Caco-2 (cell line): ENCODE results near the gene CD46. TPM values are rescaled to one million over a fixed set of nuclear protein-coding genes. Genes with fewer than 3 reads are reported as not detected.
A peak's percentile ranks its signal among the peaks of the same experiment; 100 is the strongest.

Source experiments
- BruUV-seq: library from RNA; stranded (reverse); fragments of 400-500 nt; replicated peaks from 2 replicates; lab custom pipeline; 2021; lab: Mats Ljungman, UMichigan
- CTCF ChIA-PET: fragments of 300-600 bp; sonication (Branson Sonifier 250); formaldehyde crosslinking; loops from one replicate; lab custom pipeline; 2022; ENCODE audit warnings: antibody characterized with exemption; lab: Charles Lee
- POLR2A ChIA-PET: fragments of 300-600 bp; sonication (Branson Sonifier 250); formaldehyde crosslinking; loops from one replicate; lab custom pipeline; 2022; ENCODE audit warnings: antibody characterized with exemption; lab: Charles Lee
- DNase-seq, 2 experiments: peaks; one replicate each; pipeline versions ENCODE4 v3.0.0 to v3.0.0-alpha.2; 2020 to 2022
- H3K27me3 ChIP-seq: replicated peaks from 2 replicates; pipeline ENCODE4 v1.6.0; 2011; ENCODE audit warnings: low read length; ENCODE audit not compliant: control insufficient read depth, insufficient read depth
- H3K36me3 ChIP-seq: 2 replicates; pipeline ENCODE4 v1.5.1; 2011; ENCODE audit warnings: low read length; ENCODE audit not compliant: control insufficient read depth, insufficient read depth
- H3K4me1 ChIP-seq: fragments of 250-450 bp; sonication (Bioruptor Pico); 2 replicates; pipeline ENCODE4 v1.5.1; 2020; ENCODE audit warnings: mild to moderate bottlenecking
- H3K4me3 ChIP-seq: 2 replicates; pipeline ENCODE4 v1.5.1; 2011; ENCODE audit warnings: low read depth, mild to moderate bottlenecking, control low read depth, low read length
- H3K9me3 ChIP-seq: fragments of 250-450 bp; sonication (Bioruptor Pico); 2 replicates; pipeline ENCODE4 v1.5.1; 2020; ENCODE audit warnings: mild to moderate bottlenecking, moderate library complexity
- H3K27ac Mint-ChIP-seq: one replicate; pipeline ENCODE4 v1.8.0; 2022; ENCODE audit warnings: mixed read lengths; ENCODE audit not compliant: unreplicated experiment
- H3K27me3 Mint-ChIP-seq: one replicate; pipeline ENCODE4 v1.8.0; 2022; ENCODE audit warnings: mixed read lengths; ENCODE audit not compliant: insufficient read depth, unreplicated experiment
- H3K36me3 Mint-ChIP-seq: one replicate; pipeline ENCODE4 v1.8.0; 2022; ENCODE audit warnings: mild to moderate bottlenecking, mixed read lengths; ENCODE audit not compliant: insufficient read depth, unreplicated experiment
- H3K4me1 Mint-ChIP-seq: one replicate; pipeline ENCODE4 v1.8.0; 2022; ENCODE audit warnings: low read depth, mixed read lengths; ENCODE audit not compliant: unreplicated experiment
- H3K4me3 Mint-ChIP-seq: one replicate; pipeline ENCODE4 v1.8.0; 2022; ENCODE audit warnings: mild to moderate bottlenecking, moderate library complexity, mixed read lengths; ENCODE audit not compliant: unreplicated experiment
- H3K9me3 Mint-ChIP-seq: one replicate; pipeline ENCODE4 v1.8.0; 2022; ENCODE audit warnings: mixed read lengths; ENCODE audit not compliant: unreplicated experiment
- intact Hi-C: fragments of 100-400 bp; cut with micrococcal nuclease; formaldehyde crosslinking; loops from one replicate; pipeline ENCODE4 v1.10.0; 2022; ENCODE audit not compliant: unreplicated experiment
- total RNA-seq: library from RNA; stranded (reverse); gene quantifications from 2 replicates; pipeline ENCODE4 v1.2.3, GENCODE V29; 2022
- TF ChIP-seq, protein P1 (sequence below), 2 experiments: fragments of 200-600 bp in 1 of 2; IDR thresholded peaks; 1 replicate in 1 of 2; 2 replicates in 1 of 2; pipeline versions ENCODE4 v1.5.1 to v1.8.0; 2011 to 2022; ENCODE audit warnings: antibody characterized with exemption in 1 of 2, control low read depth in 1 of 2, inconsistent platforms in 1 of 2, low read depth in 1 of 2, low read length in 1 of 2, mild to moderate bottlenecking in 1 of 2, moderate library complexity in 1 of 2; ENCODE audit not compliant: insufficient read depth in 1 of 2, severe bottlenecking in 1 of 2, unreplicated experiment in 1 of 2

CD46 gene
- total RNA-seq, 1 experiment from 2014 or later, result 166 TPM

DNA sequence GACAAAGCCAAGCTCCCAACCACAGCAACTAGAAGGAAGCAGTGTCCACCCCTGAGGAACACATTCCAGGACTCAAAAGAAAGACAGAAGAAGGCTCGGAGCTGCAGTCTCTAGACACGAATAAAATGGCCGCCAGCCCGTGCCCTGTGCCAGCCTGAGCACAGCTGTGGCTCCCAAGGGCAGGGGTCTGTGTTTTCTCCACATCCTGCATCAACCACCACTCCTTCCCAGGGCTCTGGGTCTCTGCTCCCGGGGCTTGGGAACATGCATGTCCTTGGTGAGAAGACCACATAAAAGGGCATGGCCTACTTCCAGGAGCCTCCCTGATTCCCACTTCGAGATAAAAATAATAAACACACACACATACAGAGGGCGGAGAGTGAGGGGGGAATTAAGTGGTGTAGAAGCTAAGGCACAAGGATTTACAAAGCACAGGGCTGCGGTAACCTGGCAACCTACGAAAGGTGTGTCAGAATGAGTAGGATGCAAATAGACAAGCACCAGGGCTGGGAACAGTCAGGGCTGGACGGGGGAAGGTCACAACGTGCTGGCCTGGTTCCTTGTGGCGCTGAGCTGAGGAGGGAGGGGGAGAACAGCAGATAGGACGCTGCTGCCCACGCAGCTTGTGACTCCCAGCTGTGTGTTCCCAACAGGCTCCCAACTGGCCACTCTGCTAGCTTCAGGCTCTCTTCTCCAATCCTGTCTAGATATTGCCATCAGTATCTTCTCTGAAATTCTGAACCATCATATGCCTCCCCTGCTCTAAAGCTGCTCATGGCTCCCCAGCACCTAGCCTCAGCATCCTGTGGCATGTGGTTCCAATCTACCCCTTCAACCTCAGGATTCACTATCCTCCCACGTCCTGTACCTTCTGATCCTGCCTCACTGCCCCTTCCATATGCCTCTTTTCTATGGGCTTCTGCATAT is 86.6 kb downstream of the CD46 start:
- Histone ChIP-seq H3K9me3 (no peaks in the 10 kb centered on the region), H3K4me1 (peaks cover 12% of the 10 kb centered on the region), H3K27me3 (no peaks in the 10 kb centered on the region), H3K4me3 (no peak overlapping the region), H3K36me3 (no peaks in the 10 kb centered on the region)
- Mint-ChIP-seq H3K9me3 (no peaks in the 10 kb centered on the region), H3K4me1 (peaks cover 14% of the 10 kb centered on the region), H3K27ac (no peak overlapping the region), H3K4me3 (no peak overlapping the region), H3K36me3 (no peaks in the 10 kb centered on the region), H3K27me3 (no peaks in the 10 kb centered on the region)
- intact Hi-C loops, result no loop called here
- no TSS peak for BruUV-seq
- DNase-seq, result peak in 1 of 2 experiments; percentile 12
- CTCF ChIA-PET, result no interaction called here
- POLR2A ChIA-PET, result no interaction called here
- TF ChIP-seq, protein P1, sequence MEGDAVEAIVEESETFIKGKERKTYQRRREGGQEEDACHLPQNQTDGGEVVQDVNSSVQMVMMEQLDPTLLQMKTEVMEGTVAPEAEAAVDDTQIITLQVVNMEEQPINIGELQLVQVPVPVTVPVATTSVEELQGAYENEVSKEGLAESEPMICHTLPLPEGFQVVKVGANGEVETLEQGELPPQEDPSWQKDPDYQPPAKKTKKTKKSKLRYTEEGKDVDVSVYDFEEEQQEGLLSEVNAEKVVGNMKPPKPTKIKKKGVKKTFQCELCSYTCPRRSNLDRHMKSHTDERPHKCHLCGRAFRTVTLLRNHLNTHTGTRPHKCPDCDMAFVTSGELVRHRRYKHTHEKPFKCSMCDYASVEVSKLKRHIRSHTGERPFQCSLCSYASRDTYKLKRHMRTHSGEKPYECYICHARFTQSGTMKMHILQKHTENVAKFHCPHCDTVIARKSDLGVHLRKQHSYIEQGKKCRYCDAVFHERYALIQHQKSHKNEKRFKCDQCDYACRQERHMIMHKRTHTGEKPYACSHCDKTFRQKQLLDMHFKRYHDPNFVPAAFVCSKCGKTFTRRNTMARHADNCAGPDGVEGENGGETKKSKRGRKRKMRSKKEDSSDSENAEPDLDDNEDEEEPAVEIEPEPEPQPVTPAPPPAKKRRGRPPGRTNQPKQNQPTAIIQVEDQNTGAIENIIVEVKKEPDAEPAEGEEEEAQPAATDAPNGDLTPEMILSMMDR (IDR thresholded peaks at IDR 0.05; ENCODE audit: insufficient read depth in 1 of 2, low read depth in 1 of 2, low read length in 1 of 2, severe bottlenecking in 1 of 2, unreplicated experiment in 1 of 2), result no peak

DNA sequence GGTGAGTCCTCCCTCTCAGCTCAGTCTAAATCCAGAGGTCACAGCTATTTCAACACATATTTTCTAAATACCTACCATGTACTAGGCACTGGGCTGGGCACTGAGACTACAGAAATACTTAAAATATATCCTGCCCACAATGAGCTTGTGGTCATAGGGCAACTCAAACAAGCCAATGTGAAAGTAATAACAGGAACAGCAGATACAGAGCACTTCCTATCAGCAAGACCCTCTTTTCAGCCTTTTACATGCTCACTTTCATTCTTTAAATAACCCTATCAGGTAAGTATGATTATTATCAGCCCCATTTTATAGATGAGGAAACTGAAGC is 87.2 kb downstream of the CD46 start:
- Mint-ChIP-seq H3K36me3 (no peaks in the 10 kb centered on the region), H3K9me3 (no peaks in the 10 kb centered on the region), H3K27me3 (no peaks in the 10 kb centered on the region), H3K27ac (no peak overlapping the region), H3K4me1 (peaks cover 14% of the 10 kb centered on the region), H3K4me3 (no peak overlapping the region)
- TF ChIP-seq, protein P1 (IDR thresholded peaks at IDR 0.05; ENCODE audit: insufficient read depth in 1 of 2, low read depth in 1 of 2, low read length in 1 of 2, severe bottlenecking in 1 of 2, unreplicated experiment in 1 of 2), result no peak
- Histone ChIP-seq H3K9me3 (no peaks in the 10 kb centered on the region), H3K4me1 (peaks cover 12% of the 10 kb centered on the region), H3K36me3 (no peaks in the 10 kb centered on the region), H3K4me3 (no peak overlapping the region), H3K27me3 (no peaks in the 10 kb centered on the region)
- no peak for DNase-seq
- no TSS peak for BruUV-seq
- ChIA-PET CTCF (no interaction called here), POLR2A (no interaction called here)
- intact Hi-C loops, result no loop called here

DNA sequence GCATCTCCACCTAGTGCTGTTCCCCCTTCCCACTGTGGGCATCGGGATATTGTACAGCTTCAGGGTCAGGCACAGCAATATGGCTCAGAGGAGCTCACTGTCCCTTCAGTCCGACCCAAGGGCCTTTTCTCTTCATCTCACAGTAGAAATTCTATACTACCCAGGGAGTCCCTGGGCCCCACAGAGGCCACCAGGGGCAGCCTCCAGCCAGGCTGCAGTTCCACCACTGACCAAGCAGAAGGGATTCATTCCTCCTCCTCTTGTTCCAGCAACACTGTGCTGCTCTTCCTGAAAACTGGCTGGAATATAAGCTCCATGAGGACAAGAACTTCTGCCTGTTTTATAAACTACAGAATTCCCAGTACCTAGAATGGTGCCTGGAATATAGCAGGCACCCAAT is 88.5 kb downstream of the CD46 start:
- Histone ChIP-seq H3K9me3 (no peaks in the 10 kb centered on the region), H3K36me3 (no peaks in the 10 kb centered on the region), H3K4me3 (no peak overlapping the region), H3K27me3 (no peaks in the 10 kb centered on the region), H3K4me1 (peaks cover 12% of the 10 kb centered on the region)
- Mint-ChIP-seq H3K27me3 (no peaks in the 10 kb centered on the region), H3K9me3 (no peaks in the 10 kb centered on the region), H3K4me3 (no peak overlapping the region), H3K27ac (no peak overlapping the region), H3K36me3 (no peaks in the 10 kb centered on the region), H3K4me1 (peaks cover 14% of the 10 kb centered on the region)
- TF ChIP-seq, protein P1 (IDR thresholded peaks at IDR 0.05; ENCODE audit: insufficient read depth in 1 of 2, low read depth in 1 of 2, low read length in 1 of 2, severe bottlenecking in 1 of 2, unreplicated experiment in 1 of 2), result peak in 1 of 2 experiments; percentile 34
- BruUV-seq, result no TSS peak
- CTCF ChIA-PET, result interaction anchor here (0.7 to 1.2 kb wide), 2 partner anchors 9 to 123 kb away, joined by 3 read pairs; no protein-coding TSS in a partner anchor
- POLR2A ChIA-PET, result no interaction called here
- peak in 1 of 2 experiments; percentile 12 for DNase-seq
- intact Hi-C loops, result no loop called here
